GM18909 (cell line): ENCODE results near the gene FAM53A.
"Not testable (repeated sequence)": the region's sequence is repeated elsewhere in the genome, so short reads cannot be mapped to it uniquely, and the experiment has no call there.

Experiments used
- ATAC-seq: cut with Tn5 transposase; IDR thresholded peaks from one replicate; pipeline ENCODE4 v1.9.1; 2021; ENCODE audit warnings: mild to moderate bottlenecking; ENCODE audit not compliant: unreplicated experiment, poor library complexity

The FAM53A gene

DNA sequence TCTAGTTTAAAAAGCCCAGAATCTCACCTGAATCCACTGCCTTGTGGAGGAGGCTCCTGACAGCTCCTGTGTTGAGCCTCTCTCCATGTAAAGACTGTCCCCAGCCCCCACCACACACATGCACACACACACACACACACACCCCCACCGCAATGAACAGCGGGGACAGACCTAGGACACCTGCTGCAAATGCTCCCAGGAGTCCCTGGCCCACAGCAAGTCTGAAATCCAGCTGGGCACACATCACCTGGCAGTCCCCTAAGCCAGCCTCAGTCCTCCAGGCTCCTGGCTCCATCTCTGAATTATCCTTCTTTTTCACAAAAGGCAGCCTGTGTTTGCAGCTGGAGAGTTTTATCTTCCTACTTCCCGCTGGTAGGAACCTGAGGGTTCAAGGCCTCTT, 6.6 kb upstream of the FAM53A start:
- no peak for ATAC-seq

DNA sequence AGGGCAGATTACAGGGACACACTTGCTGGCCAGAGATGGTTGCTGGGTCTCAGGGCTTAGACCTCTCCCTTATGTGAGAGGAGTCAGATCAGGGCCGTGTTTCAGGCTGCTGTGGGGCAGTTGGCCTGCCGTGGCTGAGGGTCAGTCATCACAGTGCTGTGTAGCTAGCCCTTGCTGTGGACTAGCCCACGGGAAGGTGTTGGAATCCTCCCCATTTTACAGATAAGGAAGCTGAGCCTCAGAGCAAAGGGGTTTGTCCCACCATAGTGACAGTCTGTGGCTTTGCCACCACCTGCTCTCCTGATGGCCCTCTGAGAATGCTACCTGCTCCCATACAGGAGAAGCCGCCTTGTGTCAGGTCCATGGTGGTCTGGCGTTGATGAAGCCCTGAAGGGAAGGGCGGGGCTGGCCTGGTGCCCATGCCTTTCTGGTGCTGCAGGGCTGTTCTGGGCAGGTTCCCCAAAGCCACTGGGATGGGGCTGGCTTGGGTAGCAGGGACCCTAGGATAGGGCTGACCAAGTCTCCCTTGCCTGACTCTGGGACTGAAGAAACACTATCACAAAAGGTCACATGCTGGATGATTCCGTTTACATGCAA, 2.4 kb upstream of the FAM53A start:
- ATAC-seq = no peak

DNA sequence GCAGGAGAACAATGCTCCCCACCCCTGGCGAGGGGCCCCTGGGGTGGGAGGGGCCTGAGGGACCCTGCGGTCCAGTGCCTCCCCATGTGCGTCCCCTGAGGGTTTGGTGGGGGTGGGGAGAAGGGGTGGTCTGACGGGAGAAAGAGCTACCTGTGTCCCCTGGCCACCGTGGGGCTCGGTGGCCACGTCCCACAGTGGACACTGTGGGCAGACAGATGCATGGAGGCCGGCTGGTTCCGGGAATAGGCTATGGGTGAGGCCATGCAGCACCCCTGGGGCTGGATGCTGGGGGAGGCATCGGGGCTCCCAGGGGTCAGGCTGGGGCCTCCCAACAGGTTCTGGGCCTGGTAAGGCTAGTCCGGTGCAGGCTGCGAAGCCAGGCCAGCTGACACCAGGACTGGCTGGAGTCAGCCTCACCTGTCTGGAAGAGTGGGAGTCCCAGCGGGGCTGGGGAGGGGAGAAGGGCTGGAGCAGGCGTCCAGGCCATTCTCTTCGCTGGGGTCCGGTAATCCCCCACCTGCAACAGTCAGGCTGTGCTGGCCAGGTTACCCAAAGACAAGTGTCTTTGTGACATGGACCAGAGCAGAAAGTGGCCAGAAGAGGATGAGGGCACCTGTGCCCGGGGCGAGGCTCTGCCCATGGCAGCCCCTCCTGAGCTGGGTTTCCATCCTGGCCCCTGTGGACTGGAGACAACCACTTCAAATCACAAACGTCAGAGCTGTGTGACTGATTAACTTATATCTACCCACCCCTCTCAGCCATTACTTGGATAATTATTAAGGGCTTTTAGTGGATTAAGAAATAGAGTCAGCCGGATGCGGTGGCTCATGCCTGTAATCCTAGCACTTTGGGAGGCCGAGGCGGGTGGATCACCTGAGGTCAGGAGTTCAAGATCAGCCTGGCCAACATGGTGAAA, 1.4 kb upstream of the FAM53A start:
- ATAC-seq = no peak

DNA sequence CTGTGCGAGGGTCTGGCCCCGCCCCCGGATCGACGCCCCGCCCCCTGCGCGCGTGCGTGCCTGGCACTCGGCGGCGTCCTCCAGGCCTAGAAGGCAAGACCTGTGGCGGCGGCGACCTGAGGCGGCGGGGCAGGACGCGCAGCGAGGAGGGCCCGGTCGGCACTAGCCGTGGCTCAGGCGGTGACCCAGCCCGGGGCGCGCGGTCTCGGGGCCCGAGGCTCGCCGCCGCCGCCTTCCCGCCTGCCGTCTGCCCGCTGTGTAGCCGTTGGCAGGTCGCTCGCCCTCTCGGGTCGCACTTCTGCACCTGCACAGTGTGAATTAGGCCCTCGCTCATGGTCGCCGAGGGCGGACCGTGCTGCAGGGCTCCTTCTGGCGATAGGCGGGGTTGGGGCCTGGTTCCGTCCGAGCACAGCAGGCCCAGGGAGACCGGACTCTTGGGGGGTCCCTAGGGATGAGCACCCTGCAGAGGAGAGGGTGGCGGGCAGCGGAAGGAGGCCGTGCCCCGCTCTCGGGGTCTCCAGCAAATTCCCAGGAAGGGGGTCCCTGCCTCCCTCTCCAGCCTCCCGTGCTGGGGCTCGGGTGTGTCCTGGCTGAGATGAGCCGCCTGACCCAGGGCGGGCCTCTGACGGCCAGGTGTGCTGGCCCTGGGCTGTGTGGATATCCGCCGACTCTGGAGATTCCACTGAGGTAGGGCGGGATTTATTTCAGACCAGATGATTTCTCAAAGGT, 557 bp upstream of the FAM53A start:
- ATAC-seq = no peak

DNA sequence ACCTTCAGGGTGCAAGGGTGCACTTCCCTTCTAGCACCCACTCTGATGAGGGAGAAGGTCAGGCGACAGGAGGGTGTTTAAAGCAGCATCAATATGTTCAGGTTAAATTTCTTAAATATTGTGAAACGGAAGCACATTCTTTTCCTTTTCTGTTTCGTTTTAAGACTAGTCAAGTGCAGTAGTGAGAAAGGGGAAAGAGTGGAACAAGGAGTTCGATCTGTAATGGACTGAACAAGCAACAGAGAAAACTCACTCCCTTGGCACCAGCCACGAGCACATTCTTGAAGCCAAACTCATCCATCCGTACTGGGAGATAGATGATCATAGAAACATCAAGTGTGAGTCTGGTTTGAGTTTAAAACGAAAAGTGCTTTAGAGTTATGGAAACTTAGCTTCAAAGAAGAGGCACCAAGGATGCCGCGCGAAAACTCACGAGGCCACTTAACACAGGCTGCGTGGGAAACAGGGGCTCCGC, 815 bp downstream of the FAM53A start:
- no peak for ATAC-seq

DNA sequence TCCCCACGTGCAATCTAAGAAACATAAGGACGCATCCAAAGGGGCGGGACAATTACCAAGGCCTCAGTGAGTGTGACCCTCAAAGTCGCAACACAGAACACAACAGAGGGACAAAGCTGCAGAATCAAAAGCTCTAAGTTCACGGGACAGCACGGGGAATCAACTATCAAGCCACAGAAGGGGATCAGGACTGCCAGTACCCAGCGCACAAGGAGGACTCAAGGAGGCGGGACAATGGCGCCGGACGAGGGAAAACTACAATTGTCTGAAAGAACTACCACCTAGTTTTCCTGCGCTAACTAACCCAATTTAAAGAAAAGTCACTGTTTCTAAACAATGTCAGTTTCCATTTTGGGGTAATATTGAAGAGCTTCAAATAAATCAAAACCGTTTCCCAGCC, 1.3 kb downstream of the FAM53A start:
- no peak for ATAC-seq

DNA sequence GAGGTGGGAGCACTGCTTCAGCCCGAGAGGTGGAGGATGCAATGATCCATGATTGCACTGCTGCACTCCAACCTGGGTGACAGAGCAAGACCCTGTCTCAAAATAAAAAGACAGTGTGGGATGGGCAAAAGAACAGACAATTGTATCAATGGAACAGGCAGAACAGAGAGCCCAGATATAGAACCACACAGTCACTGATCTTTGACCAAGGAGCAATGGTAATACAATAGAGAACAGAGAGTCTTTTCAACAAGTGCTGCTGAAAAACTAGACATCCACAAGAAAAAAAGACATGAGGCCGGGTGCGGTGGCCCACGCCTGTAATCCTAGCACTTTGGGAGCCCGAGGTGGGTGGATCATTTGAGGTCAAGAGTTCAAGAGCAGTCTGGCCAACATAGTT, 5.9 kb downstream of the FAM53A start:
- no peak for ATAC-seq

DNA sequence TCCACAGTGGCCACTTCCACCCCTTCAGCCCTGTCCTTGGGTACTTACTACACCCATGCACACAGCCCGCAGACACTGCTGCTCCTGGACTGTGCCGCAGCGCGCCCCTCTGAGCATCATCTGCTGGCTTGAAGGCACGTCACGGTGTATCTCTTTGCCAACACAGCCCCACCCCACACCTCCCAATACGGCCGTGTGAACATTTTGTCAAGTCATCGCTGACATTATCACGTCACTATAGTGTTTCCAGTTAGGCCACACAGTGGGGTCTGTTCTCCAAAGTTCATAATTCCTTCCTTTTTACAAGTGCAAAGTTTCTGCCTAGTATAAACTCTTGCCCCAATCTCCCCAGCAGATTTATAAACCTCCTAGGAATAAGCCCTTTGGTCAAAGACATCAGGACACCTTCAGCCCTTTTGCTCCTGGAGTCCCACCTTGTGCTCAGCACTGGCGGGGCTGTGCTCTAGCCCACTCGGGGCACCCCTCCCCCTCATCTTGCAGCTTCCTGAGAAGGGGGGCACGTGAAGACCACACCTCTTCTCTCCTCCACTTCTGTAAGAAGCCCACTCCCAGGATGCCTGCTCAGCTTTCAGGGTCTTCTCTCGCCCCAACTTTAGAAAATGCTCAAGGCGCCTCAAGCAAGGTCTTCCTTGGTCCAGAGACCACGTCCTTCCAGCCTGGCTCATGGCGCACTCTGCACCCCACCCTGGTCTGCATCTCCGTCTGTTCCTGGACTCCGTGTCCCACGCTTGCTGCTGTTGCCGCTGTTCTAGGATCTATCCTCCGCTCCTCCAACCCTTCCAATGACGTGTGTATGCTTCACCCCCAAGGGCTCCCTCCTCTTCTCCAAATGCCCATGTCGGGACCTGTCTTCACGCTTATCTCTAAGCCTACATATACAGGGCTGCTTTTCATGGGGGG, 7.2 kb downstream of the FAM53A start:
- no peak for ATAC-seq

DNA sequence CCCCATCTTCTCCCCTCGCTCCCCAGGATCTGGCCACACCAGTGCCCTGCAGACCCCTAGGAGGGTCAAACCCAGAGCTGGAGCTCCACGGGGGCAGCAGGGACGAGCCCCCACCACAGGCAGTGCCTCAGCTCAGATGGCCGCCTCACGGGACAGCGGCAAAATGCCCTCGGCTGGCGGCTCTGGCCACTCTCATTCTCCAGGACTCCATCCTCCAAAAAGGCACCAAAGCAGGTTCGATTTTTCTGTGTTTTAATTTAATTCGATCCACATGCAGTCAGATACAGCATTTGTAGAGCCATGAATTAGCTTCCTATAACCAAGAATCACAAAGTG, 8.3 kb downstream of the FAM53A start:
- ATAC-seq = no peak

DNA sequence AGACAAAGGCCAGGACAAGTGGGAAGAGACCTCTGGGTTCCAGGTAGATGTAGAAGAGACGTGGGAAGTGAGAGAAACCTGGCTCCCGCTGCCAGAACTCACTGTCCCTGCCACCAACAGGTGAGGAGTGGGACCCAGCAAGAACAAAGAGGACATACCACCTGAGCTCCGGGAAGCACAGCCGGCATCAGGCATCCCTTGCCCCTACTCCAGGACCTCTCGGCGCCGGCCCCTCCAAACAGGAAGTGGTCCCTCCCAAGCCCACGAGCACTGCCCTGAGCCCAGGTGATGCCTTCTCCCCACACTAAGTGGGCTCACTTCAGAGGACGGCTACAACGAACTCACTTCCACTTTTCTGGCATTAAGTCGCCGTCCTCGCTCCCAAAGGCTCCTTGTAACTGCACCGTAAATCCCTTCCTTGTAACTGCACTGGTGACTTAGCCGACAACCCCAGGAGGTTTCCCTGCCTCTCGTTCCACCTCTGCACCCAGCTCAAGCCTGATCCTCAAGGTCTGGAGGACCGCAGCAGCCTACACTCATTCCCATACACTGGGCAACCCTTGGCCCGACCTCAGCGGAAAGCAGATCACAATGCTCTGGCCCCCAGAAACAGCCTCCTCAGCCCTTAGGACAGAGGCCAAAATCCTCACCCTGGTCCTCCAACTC, 8.8 kb downstream of the FAM53A start:
- ATAC-seq = no peak

DNA sequence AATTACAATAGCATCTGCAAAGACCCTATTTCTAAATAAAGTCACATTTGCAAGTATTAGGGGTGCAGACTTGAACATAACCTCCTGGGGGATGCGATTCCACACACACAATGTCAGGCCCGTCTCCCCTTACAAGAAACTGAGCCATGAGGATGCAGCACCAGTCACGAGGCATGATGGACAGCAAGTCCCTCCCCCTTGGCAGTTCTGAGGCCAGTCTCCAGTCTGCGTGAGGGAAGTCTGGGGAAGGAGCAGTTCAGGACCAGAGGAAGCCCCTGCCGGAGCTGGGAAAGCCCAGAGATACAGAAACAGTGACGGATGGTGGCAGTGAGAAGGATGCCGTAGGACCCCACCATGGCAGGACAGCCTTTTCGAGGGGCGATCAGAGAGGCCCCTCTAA, 9.4 kb downstream of the FAM53A start:
- no peak for ATAC-seq

DNA sequence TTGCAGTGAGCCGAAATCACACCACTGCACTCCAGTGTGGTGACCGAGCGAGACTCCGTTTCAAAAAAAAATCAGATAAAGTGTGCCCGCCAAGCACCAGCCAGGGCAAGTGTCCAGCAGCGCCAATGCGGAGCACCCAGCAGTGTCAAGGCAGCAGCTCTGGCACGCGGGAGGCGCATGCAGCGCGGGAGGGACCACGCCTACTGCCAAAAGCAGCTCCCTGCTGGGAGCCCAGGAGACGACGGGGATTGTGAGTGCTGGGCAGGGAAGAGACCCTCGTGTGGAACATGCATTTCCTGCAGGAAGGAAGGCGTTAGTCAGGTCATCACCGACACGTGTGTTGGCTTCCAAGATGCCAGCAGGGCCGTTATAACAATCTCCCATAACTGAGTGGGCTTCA, 10.4 kb downstream of the FAM53A start:
- ATAC-seq = no peak

DNA sequence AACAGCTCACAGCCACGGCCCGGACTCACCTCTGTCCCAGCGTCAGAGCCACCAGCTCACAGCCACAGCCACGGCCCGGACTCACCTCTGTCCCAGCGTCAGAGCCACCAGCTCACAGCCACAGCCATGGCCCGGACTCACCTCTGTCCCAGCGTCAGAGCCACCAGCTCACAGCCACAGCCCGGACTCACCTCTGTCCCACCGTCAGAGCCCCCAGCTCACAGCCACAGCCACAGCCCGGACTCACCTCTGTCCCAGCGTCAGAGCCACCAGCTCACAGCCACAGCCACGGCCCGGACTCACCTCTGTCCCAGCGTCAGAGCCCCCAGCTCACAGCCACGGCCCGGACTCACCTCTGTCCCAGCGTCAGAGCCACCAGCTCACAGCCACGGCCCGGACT, 13.1 kb downstream of the FAM53A start:
- not testable (repeated sequence) for ATAC-seq

DNA sequence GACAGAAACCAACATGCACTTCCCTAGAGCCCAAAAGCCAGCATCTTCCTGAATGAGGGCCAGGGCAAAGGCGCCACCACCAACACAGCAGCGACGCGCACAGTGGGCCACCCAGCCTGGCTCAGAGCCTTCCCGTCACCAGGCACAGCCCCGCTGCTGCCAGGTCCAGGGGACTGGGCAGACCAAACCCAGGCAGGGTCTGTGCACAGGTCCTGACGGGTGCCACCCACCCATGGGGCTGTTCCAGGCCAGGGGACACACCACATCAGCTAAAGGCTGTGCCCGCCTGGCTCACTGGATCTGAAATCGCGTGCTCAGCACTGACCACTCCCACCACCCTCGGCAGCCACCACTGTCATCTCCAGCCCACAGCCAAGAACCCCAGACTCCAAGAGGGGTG, 13.8 kb downstream of the FAM53A start:
- no peak for ATAC-seq

DNA sequence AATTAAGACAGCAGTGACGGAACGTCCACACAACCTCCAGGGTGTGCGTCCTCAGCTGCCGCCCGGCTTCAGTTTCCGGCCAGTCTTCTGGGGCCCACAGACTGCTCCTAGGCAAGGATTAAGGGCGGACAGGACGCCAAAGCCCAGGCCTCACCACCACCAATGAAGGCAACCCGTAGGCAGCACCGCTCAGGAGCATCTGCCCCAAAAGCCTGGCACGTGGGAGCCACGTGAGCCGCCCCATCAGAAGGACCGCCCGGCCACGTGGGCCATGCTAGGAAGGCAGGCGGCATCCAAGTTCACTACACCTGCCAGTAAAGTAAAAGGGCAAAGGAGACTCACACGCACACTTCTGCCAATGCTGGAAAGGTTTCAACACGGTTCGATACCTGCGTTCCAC, 14.3 kb downstream of the FAM53A start:
- no peak for ATAC-seq

DNA sequence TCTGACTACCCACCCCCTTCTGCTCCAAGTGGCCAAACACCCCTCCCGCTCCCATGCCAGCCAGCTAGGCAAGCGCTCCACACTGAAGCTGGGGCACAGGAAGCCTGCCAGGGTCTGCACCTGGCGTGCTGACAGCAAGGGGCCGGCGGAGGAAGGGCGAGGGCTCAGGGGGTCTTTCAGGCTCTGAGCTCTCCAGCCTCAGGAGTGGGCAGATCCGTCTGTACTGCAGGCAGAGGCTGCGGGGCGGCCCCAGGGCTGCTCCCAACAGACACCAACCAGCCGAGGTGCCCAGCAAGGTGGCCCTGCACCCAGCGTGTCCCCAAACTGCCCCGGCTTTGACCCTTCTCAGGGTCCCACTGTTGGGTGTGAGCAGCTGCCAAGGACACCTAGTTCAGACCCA, 14.8 kb downstream of the FAM53A start:
- no peak for ATAC-seq

DNA sequence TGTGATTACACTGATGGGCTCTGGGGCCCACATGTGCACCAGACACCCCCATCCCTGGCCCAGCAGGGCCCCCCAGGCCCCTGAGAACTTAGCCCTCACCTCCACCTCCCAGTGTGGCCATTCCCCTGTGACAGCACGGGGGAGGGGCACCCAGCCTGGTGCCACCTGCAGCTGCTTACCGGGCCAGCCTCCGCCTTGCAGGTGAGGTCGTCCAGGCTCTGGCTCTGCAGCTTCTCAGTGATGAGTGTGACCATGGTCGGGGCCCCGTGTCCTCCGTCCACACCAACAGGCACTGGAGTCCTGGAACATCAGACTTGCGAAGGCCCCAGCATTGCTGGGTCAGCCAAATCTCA, 15.6 kb downstream of the FAM53A start:
- ATAC-seq = no peak

DNA sequence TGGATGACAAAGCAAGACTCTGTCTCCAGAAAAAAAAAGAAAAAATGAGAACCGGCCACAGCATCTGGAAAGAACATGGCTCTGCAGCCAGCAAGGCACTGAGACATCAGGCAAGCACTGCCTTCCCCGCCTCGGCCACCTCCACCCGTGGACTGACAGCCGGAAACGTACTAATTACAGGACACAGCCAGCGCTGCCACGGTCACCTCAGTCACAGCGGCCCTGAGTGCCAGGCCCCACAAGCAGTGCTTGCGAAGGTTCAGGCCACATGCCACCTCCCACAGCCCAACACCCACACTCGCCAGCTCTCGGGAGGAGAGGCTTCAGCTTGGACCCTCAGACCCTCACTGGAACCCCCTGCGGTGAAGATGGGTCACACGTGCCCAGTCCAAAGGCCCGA, 16.8 kb downstream of the FAM53A start:
- no peak for ATAC-seq

DNA sequence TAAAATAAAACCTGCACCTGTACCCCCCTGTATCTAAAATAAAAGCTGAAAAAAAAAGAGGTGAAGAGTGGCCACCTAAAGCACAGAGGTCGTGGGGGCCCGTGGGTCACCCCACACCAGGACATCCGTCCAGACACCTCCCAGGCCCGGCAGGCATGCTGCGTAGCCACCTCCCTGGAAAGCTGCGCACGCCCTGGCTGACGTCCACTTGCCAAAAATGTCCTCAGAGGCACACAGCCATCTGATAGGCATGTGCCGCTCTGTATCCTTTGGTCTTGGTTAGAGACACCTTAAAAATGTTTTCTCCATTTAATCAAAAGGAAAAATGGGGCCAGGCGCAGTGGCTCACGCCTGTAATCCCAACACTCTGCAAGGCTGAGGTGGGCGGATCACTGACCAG, 17.7 kb downstream of the FAM53A start:
- ATAC-seq = no peak

DNA sequence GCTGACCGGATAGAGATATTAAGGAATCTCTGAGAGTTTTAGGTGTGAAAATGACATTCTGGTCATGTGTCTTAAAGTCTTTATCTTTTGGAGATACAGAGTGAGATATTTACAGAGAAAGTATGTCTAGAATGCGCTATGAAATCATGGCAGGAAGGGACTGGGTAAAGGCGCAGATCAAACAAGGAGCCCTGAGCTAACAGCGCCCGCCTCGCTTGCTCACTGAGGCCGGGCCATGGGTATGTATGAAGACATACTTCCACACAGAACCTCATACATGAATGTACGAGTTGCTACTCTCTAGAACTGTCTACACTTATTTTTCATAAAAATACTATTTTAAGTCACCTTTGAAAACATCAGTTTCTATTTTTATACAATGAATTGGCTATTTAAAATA, 20.0 kb downstream of the FAM53A start:
- no peak for ATAC-seq
